ENCODE results near the gene METTL26.

GRCh38 chr16:671353-672131 is 35.4 kb upstream of the METTL26 start:
- no peak for TF ChIP-seq EZH2phosphoT487 (IDR thresholded peaks at IDR 0.05; ENCODE audit: low read depth, severe bottlenecking, unreplicated experiment)
- TF ChIP-seq, protein P1, sequence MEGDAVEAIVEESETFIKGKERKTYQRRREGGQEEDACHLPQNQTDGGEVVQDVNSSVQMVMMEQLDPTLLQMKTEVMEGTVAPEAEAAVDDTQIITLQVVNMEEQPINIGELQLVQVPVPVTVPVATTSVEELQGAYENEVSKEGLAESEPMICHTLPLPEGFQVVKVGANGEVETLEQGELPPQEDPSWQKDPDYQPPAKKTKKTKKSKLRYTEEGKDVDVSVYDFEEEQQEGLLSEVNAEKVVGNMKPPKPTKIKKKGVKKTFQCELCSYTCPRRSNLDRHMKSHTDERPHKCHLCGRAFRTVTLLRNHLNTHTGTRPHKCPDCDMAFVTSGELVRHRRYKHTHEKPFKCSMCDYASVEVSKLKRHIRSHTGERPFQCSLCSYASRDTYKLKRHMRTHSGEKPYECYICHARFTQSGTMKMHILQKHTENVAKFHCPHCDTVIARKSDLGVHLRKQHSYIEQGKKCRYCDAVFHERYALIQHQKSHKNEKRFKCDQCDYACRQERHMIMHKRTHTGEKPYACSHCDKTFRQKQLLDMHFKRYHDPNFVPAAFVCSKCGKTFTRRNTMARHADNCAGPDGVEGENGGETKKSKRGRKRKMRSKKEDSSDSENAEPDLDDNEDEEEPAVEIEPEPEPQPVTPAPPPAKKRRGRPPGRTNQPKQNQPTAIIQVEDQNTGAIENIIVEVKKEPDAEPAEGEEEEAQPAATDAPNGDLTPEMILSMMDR (IDR thresholded peaks at IDR 0.05; ENCODE audit: poor library complexity): no peak
